Measurements from ENCODE around the gene PPIH.
"Not testable (repeated sequence)": the region's sequence is repeated elsewhere in the genome, so short reads cannot be mapped to it uniquely, and the experiment has no call there.

Gene PPIH

GRCh38 chr1:42657981-42658876 is at the start of gene PPIH:
Gene PPIH, plus strand, starts transcription at chr1:42658423. Its CDS starts 24 bp downstream, at chr1:42658447.
- DNase-seq (ENCODE audit: low read depth in 2 of 2) = peak; percentile 75

- DNase-seq (ENCODE audit: low read depth in 2 of 2) = no peak
Observed at GRCh38 chr1:42613803-42614131, 44.5 kb upstream of the PPIH start.

- DNase-seq (ENCODE audit: low read depth in 2 of 2) = no peak
Observed at GRCh38 chr1:42618866-42619265, 39.4 kb upstream of the PPIH start.

GRCh38 chr1:42620307-42620706 is 37.9 kb upstream of the PPIH start:
- no peak for DNase-seq (ENCODE audit: low read depth in 2 of 2)

DNA sequence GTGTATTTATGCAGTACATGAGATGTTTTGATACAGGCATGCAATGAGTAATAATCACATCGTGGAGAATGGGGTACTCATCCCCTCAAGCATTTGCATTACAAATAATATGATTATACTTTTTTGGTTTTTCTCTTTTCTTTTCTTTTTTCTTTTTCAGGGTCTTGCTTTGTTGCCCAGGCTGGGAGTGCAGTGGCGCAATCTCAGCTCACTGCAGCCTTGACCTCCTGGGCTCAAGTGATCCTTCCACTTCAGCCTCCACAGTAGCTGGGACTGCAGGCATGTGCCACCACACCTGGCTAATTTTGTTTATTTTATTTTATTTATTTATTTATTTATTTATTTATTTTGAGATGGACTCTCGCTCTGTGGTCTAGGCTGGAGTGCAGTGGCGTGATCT is 37.0 kb upstream of the PPIH start:
- not testable (repeated sequence) for DNase-seq (ENCODE audit: low read depth in 2 of 2)

- not testable (repeated sequence) for DNase-seq (ENCODE audit: low read depth in 2 of 2)
Observed at GRCh38 chr1:42627205-42627604, 31.0 kb upstream of the PPIH start.

GRCh38 chr1:42639116-42639515 is 19.1 kb upstream of the PPIH start:
- DNase-seq (ENCODE audit: low read depth in 2 of 2) = no peak

DNA sequence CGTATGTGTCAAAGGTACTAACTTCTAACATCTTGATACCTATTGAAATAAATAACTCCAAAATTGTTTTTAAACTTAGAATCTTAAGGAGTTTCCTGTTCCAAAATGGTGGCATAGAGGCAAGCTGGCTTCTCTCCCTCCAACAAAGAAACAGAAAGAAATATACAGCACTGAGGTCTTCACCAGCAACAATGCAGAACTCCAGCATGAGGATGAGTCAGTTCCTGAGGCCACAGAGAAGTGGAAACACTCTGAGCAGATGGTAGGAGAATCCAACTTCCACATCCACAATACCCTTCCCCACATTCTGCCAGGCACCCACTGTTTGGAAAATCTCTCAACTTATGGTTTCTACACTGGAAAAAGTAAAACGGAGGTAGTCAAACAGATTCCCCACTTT is 12.2 kb upstream of the PPIH start:
- DNase-seq (ENCODE audit: low read depth in 2 of 2) = no peak

- no peak for DNase-seq (ENCODE audit: low read depth in 2 of 2)
Observed at GRCh38 chr1:42657201-42657600, 1.0 kb upstream of the PPIH start.

DNA sequence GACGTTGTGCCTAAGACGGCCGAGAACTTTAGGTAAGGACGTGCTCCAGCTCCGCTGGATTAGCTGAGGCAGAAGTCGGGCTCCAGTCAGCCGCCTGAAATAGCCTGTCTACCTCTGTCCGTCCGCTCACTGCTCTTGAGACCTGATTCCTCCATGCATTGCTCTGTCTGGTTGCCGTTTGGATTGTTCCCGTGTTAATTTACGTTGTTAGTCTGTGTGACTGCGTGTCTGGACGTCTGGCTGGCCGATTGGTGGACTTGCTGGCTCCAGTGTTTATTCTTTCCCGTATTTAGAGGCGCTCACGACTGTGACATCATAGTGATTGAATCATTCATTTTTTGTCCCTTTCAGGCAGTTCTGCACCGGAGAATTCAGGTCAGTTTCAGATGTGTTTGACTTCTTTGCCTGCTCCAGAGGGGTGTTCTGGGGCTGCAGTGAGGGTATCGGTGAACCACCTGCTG is 684 bp downstream of the PPIH start:
- DNase-seq (ENCODE audit: low read depth in 2 of 2) = no peak

DNA sequence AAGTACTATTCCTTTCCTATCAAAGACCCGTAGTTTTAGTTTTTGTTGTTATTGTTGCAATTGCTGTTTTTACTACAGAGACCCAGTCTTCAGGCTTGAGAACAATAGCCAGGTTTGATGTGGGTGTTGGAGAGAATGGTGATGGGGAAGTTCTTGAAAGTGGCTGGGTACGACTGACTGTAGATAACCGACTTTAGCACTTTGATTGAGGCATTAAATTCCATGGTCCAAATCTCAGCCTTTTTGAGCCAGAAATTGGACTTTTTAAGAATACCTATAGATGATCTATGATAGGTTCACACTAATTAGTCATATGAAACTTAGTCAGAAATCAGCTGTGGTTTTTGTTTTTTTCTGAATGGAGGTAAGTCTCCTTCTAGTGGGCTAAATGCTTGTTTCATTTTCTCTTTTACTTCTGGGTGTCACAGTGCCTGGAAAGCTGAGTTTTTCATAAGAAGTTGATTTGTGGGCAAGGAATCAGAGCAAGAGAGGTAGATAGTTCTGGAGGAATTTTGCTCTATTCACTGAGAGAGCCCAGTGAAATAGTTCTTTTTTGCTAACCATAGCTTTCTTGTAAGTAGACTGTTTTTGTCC is 2.8 kb downstream of the PPIH start:
- no peak for DNase-seq (ENCODE audit: low read depth in 2 of 2)

- DNase-seq (ENCODE audit: low read depth in 2 of 2) = no peak
Observed at GRCh38 chr1:42669936-42670335, 11.7 kb downstream of the PPIH start.

DNA sequence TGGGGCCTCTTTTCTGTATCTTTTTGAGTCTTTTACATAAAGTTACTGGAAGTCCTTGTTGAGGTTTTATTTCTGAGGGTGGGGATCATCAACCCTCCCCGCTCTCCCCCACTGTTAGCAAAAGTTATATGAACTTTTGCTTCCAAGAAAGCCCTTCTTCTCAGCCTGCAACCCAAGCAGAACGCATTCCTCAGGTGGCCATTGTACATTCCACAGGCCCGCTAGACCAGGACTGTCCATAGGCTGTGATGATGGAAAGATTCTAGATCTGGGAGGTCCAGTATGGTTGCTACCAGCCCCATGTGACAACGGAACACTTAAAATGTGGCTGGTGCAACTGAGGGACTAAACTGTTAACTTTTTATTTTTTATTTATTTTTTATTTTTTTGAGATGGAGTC is 12.2 kb downstream of the PPIH start:
- no peak for DNase-seq (ENCODE audit: low read depth in 2 of 2)

DNA sequence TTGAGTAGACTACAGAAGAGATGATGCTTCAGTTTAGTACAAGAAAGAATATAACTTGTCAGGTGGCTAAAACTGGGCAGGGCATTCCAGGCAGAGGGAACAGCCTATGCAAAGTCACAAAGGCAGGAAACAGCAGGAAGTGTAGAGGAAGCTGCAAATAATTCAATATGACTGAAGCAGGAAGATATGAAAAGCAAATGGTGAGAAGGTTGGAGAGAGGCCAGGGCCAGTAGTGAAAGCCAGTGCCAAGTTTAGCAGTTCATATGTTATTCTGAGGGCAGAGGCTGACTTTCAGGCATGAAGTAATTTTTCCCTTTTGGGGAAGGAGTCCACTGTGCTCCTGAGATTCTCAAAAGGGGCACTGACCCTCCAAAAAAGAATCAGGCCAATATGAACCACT is 16.0 kb downstream of the PPIH start:
- no peak for DNase-seq (ENCODE audit: low read depth in 2 of 2)

DNA sequence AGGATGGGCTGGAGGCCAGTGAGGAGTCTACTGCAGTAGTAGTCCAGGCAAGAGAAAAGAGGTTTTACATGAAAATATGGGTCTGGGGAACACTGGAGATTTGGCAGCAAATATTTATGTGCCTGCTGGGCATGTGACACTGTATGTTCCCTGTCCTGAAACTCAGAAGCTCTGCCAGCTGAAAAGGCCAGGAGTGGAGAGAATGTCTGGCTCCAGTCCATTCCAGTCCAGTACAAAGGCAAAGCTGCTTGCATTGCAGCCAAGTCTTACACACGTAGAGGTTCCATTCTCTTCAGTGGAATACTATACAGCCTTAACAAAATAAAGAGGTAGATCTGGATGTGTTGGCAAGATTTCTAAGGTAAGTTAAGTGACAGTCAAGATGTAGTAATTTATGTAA is 16.5 kb downstream of the PPIH start:
- no peak for DNase-seq (ENCODE audit: low read depth in 2 of 2)

GRCh38 chr1:42675467-42675866 is 17.2 kb downstream of the PPIH start:
- no peak for DNase-seq (ENCODE audit: low read depth in 2 of 2)

DNA sequence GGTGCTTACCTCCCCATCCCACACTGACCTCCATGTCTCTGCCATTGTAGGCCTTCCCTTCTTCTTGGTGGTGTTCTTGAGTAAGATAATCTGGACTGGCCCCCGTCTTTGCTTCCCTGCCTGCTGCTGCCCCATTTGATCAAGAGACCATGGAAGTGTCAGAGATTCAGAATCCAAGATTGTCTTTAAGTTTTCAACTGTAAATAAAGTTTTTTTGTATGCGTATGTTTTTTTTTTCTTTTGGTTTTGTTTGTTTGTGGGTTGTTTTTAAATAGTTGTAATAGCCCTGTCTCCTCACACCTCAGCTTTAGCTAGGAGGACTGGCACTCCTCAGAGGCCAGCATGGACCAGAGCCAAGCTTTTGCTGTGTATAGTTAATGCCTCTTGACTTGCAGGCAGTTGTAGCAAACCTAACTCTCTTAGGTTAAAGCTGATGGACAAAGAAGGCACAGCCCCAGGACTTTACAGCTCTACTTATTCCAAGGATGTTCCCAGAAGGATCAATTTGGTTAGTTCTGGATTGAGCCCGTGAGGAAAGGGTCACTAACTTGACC is 18.4 kb downstream of the PPIH start:
- no peak for DNase-seq (ENCODE audit: low read depth in 2 of 2)

- DNase-seq (ENCODE audit: low read depth in 2 of 2) = no peak
Observed at GRCh38 chr1:42679364-42679983, 21.3 kb downstream of the PPIH start.

GRCh38 chr1:42680055-42680454 is 21.8 kb downstream of the PPIH start:
- DNase-seq (ENCODE audit: low read depth in 2 of 2) = no peak

DNA sequence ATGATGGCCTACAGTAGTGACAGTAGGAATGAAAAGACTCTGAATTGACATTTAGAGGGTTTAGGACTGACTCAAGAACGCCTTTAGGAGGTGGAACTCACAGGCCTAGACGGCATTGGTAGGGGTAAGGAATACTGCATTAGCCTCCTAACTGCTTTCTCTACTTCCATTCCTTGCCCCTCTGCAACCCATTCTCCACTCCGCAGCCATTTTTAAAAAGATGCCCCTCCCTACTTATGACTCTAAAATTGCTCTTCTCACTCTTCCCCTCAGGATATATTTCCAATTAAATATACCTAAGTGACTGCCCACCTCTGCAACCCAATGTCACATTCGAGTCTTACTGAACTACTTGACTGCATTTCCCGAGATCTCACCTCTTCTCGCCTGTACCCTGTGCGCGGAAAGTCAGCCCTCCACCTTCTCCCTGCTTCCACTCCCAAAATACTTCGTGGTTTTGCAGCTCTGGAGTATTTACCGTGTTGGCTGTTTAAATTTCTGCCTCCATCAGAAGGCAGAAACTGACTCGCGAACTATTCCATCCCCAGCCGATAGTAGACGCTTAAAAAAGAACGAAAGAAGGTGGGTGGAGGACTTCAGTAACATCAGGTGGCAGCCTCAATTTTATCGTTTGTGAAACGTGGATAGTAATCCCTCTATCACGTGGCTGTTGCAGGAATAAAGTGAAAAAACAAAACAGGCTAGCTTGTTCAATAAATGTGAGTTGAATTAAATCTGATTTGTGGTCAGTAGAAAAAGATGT is 22.9 kb downstream of the PPIH start:
- DNase-seq (ENCODE audit: low read depth in 2 of 2) = no peak

DNA sequence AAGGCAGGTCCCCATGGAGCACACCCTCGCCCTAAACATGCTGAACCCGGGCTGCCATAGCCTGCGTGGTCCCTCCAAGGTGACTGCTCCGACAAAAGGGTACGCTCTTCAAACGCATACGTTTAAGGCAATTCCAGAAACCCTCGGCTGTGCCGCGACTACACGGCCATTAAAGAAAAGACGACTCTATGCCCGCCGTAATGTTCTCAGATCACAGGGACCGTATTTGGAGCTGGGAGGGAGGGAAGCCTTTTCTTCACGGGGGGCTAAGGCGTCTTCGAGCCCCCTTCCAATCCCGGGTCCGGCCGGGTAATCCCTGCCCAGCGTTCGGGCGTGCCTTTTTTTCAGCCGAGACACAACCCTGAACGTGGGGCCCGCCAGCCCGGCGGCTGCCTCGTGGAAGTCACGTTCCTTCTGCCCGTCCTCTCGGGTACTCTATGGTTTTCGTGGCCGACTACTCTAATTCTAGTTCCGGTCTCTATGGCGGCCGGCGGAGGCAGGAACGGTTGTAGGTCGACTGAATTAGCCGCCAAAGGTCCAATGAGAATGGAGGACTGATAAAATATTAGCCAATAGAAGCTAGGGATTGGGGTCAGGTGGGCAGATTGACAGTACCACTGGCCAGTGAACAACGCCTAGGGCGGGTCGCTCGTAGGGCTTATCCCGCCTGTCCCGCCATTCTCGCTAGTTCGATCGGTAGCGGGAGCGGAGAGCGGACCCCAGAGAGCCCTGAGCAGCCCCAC is 23.7 kb downstream of the PPIH start, which contains the start of gene YBX1:
Gene YBX1 (plus strand): TSS at position 678 of the 743 bp plus-strand sequence. CDS start 148 bp downstream, outside the sequence.
- DNase-seq (ENCODE audit: low read depth in 2 of 2) = peak; percentile 98 to 99

All from fibroblast of skin of left quadriceps (primary cell).